HCT116 (cell line): Measurements from ENCODE around the gene TMEM51. TPM values are rescaled to one million over a fixed set of nuclear protein-coding genes. Genes with fewer than 3 reads are reported as not detected.

Experiments
- ATAC-seq: fragments of 200-7000 bp; cut with Tn5 transposase; 2 replicates; pipeline ENCODE4 v1.9.1; 2020; ENCODE audit warnings: mild to moderate bottlenecking, moderate library complexity
- BruUV-seq: library from RNA; stranded (reverse); fragments of 400-500 nt; replicated peaks from 2 replicates; lab custom pipeline; 2021; lab: Mats Ljungman, UMichigan
- CTCF ChIA-PET: fragments of 300-600 bp; sonication (Branson Sonifier 250); formaldehyde crosslinking; loops from one replicate; lab custom pipeline; 2021; ENCODE audit warnings: antibody characterized with exemption; lab: Charles Lee
- POLR2A ChIA-PET: fragments of 300-600, 350-600 bp; sonication (Branson Sonifier 250); formaldehyde crosslinking; loops from one replicate; lab custom pipeline; 2021; ENCODE audit warnings: antibody characterized with exemption; lab: Charles Lee
- RAD21 ChIA-PET, 2 experiments: fragments of 300-600 bp; sonication (Branson Sonifier 250); formaldehyde crosslinking; loops; one replicate each; lab custom pipeline; 2023; ENCODE audit warnings: low total read pairs in 2 of 2; ENCODE audit not compliant: uncharacterized antibody in 2 of 2, unreplicated experiment in 2 of 2, low non-redundant PET in 1 of 2; lab: Charles Lee
- DNase-seq: peaks from one replicate; pipeline ENCODE4 v3.0.0-alpha.2; 2010; ENCODE audit warnings: low read depth, low spot score
- H2AFZ ChIP-seq: fragments of 200-600 bp; shearing (Covaris generic), sonication (generic); 2 replicates; pipeline ENCODE4 v1.6.1; 2017; ENCODE audit warnings: low read depth, mixed run types, mixed read lengths, antibody characterized with exemption, low read length; ENCODE audit not compliant: poor library complexity, severe bottlenecking
- H3K27ac ChIP-seq: 2 replicates; pipeline ENCODE4 v1.5.1; 2012; ENCODE audit warnings: low read depth, low read length
- H3K27me3 ChIP-seq: fragments of 200-600 bp; sonication (generic); 2 replicates; pipeline ENCODE4 v1.6.1; 2016; ENCODE audit warnings: mixed run types, low read length, mixed read lengths; ENCODE audit not compliant: insufficient read depth
- H3K36me3 ChIP-seq, 2 experiments: fragments of 200-500 bp in 1 of 2; fragments of 200-600 bp in 1 of 2; sonication (Bioruptor generic) in 1 of 2; sonication (generic) in 1 of 2; 2 replicates each; pipeline versions ENCODE4 v1.5.1 to v1.6.1; 2014 to 2016; ENCODE audit warnings: low read length in 2 of 2, inconsistent platforms in 1 of 2, mixed read lengths in 1 of 2, mixed run types in 1 of 2; ENCODE audit not compliant: insufficient read depth in 2 of 2, control insufficient read depth in 1 of 2
- H3K4me1 ChIP-seq, 2 experiments: fragments of 200-600 bp in 1 of 2; sonication (generic) in 1 of 2; 2 replicates each; pipeline versions ENCODE4 v1.5.1 to v1.6.1; 2012 to 2017; ENCODE audit warnings: low read length in 2 of 2, inconsistent platforms in 1 of 2, mild to moderate bottlenecking in 1 of 2, mixed read lengths in 1 of 2, mixed run types in 1 of 2, moderate library complexity in 1 of 2; ENCODE audit not compliant: insufficient read depth in 2 of 2, control insufficient read depth in 1 of 2
- H3K4me2 ChIP-seq: fragments of 200-600 bp; sonication (generic); 2 replicates; pipeline ENCODE4 v1.6.1; 2017; ENCODE audit warnings: mixed run types, low read length, mixed read lengths
- H3K4me3 ChIP-seq, 2 experiments: fragments of 200-600 bp in 1 of 2; sonication (generic) in 1 of 2; replicated peaks in 1 of 2; 2 replicates each; pipeline ENCODE4 v1.5.1; 2011 to 2016; ENCODE audit warnings: low read length in 2 of 2, control low read depth in 1 of 2, low read depth in 1 of 2, mild to moderate bottlenecking in 1 of 2, mixed read lengths in 1 of 2, mixed run types in 1 of 2
- H3K79me2 ChIP-seq: fragments of 200-600 bp; sonication (generic); 2 replicates; pipeline ENCODE4 v1.6.1; 2017; ENCODE audit warnings: mild to moderate bottlenecking, mixed run types, low read length, moderate library complexity, mixed read lengths; ENCODE audit not compliant: insufficient read depth
- H3K9ac ChIP-seq: fragments of 200-600 bp; sonication (generic); 2 replicates; pipeline ENCODE4 v1.6.1; 2016; ENCODE audit warnings: low read length, mixed read lengths
- H3K9me2 ChIP-seq: fragments of 200-600 bp; sonication (generic), shearing (Covaris generic); 2 replicates; pipeline ENCODE4 v1.6.1; 2017; ENCODE audit warnings: mixed run types, mild to moderate bottlenecking, moderate library complexity; ENCODE audit not compliant: insufficient read depth
- H3K9me3 ChIP-seq, 2 experiments: fragments of 200-500 bp in 1 of 2; fragments of 200-600 bp in 1 of 2; sonication (Bioruptor generic) in 1 of 2; sonication (generic) in 1 of 2; 2 replicates each; pipeline ENCODE4 v1.6.1; 2014 to 2017; ENCODE audit warnings: low read length in 2 of 2, mixed read lengths in 2 of 2, inconsistent platforms in 1 of 2, low read depth in 1 of 2, mild to moderate bottlenecking in 1 of 2, mixed run types in 1 of 2, moderate library complexity in 1 of 2; ENCODE audit not compliant: control insufficient read depth in 1 of 2, insufficient read depth in 1 of 2
- H4K20me1 ChIP-seq: fragments of 200-600 bp; sonication (generic), shearing (Covaris generic); 2 replicates; pipeline ENCODE4 v1.6.1; 2017; ENCODE audit warnings: mixed run types, mild to moderate bottlenecking, moderate library complexity; ENCODE audit not compliant: insufficient read depth
- CEBPB ChIP-seq: IDR thresholded peaks from 2 replicates; pipeline ENCODE4 v1.6.1; 2012; ENCODE audit warnings: low read depth
- CTCF ChIP-seq, 3 experiments: fragments of 200-600 bp in 1 of 3; sonication (generic) in 1 of 3; IDR thresholded peaks in 2 of 3; conservative IDR thresholded peaks in 1 of 3; 2 replicates each; pipeline ENCODE4 v1.5.1; 2012 to 2017; ENCODE audit warnings: low read depth in 2 of 3, low read length in 2 of 3, antibody characterized with exemption in 1 of 3, borderline replicate concordance in 1 of 3, control low read depth in 1 of 3, mild to moderate bottlenecking in 1 of 3, mixed read lengths in 1 of 3, mixed run types in 1 of 3, moderate library complexity in 1 of 3; ENCODE audit not compliant: insufficient read depth in 1 of 3
- RAD21 ChIP-seq: IDR thresholded peaks from 2 replicates; pipeline ENCODE4 v1.6.1; 2012; ENCODE audit warnings: low read depth, mild to moderate bottlenecking
- YY1 ChIP-seq: IDR thresholded peaks from 2 replicates; pipeline ENCODE4 v1.6.1; 2011; ENCODE audit warnings: low read length, low read depth, moderate library complexity, mild to moderate bottlenecking; ENCODE audit not compliant: insufficient replicate concordance; ENCODE audit errors: extremely low read depth
- intact Hi-C: fragments of 100-400 bp; cut with micrococcal nuclease; formaldehyde crosslinking; loops from 2 replicates; pipeline ENCODE4 v1.10.0; 2022
- total RNA-seq: library from RNA; stranded (reverse); gene quantifications from one replicate; pipeline ENCODE4 v1.2.1, GENCODE V29; 2021; ENCODE audit not compliant: unreplicated experiment

TMEM51 gene
- total RNA-seq, 1 experiment from 2014 or later: 16.6 TPM

- RAD21 ChIA-PET: interaction anchor here (0.8 to 1.4 kb wide), 8 partner anchors 11 to 176 kb away, joined by 3 to 15 read pairs (median 5); no protein-coding TSS in a partner anchor
- Histone ChIP-seq H2AFZ (no peak overlapping the region), H3K9me2 (no peaks in the 10 kb centered on the region), H3K79me2 (no peaks in the 10 kb centered on the region), H3K27ac (no peak overlapping the region; the same call in 1 of the 2 replicates), H3K36me3 (no peaks in the 10 kb centered on the region), H3K9me3 (no peaks in the 10 kb centered on the region), H3K4me2 (no peak overlapping the region), H3K27me3 (no peaks in the 10 kb centered on the region), H4K20me1 (no peaks in the 10 kb centered on the region), H3K4me1 (peaks cover 0 to 6% of the 10 kb centered on the region in 2 experiments; a peak in 1 of 4 replicates), H3K4me3 (no peak overlapping the region), H3K9ac (no peak overlapping the region)
- DNase-seq: peak; percentile 60
- TF ChIP-seq RAD21 (peak; percentile 99), YY1 (peak; percentile 52), CEBPB (no peak), CTCF (IDR thresholded peaks at IDR 0.05 in 2 of 3, conservative IDR thresholded peaks at IDR 0.05 in 1 of 3; ENCODE audit: borderline replicate concordance in 1 of 3, insufficient read depth in 1 of 3, low read depth in 2 of 3, low read length in 2 of 3) (peak; percentile 92 to 93 (median 92))
- intact Hi-C loops: loop anchor here (1.0 to 5.0 kb wide), 4 partner anchors 74 to 302 kb away; no protein-coding TSS in a partner anchor
- ATAC-seq: peak; percentile 99
- CTCF ChIA-PET: interaction anchor here (0.8 to 2.4 kb wide), 26 partner anchors 8 to 371 kb away, joined by 3 to 31 read pairs (median 5); partner anchors contain the start of gene TMEM51
- BruUV-seq: no TSS peak
- POLR2A ChIA-PET: interaction anchor here (1.2 kb wide), 1 partner anchor 11 kb away, joined by 3 read pairs; no protein-coding TSS in a partner anchor
Observed at GRCh38 chr1:15128520-15129313, 24.8 kb upstream of the TMEM51 start.
